ENCODE results near the gene ZBTB32. TPM values are rescaled to one million over a fixed set of nuclear protein-coding genes. Genes with fewer than 3 reads are reported as not detected.

The ZBTB32 gene
- total RNA-seq, 1 donor from 2014 or later, result 0.23 TPM

DNA sequence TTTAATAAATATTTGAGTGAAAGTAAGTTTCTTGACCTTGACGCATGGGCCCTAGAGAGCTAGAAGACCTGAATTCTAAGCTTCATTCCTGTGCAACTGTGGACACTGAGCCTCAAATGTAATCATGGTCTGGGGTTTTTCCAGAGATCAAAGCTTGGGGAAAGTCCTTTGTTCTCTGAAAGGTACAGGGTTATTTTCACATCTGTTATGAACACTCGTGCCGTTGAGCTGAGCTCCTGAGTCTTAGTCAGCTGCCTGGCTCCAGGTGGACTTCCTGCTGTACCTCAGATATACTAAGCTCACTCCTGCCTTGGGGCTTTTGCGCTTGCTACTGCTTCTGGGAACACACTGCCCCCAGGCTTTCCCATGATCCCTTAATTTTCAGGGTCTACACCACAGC, 7.5 kb upstream of the ZBTB32 start:
- intact Hi-C loops (cut with DNase I), result no loop called here
- peaks cover 1% of the 10 kb centered on the region for H3K4me1 ChIP-seq
- H3K27me3 ChIP-seq, result no peaks in the 10 kb centered on the region
- H3K9me3 ChIP-seq, result no peaks in the 10 kb centered on the region
- ATAC-seq, result no peak
- DNase-seq, result no peak
- H3K27ac ChIP-seq, result no peak overlapping the region
- no peaks in the 10 kb centered on the region for H3K36me3 ChIP-seq
- no peak overlapping the region for H3K4me3 ChIP-seq
- no peak for TF ChIP-seq CTCF (IDR thresholded peaks at IDR 0.05)

DNA sequence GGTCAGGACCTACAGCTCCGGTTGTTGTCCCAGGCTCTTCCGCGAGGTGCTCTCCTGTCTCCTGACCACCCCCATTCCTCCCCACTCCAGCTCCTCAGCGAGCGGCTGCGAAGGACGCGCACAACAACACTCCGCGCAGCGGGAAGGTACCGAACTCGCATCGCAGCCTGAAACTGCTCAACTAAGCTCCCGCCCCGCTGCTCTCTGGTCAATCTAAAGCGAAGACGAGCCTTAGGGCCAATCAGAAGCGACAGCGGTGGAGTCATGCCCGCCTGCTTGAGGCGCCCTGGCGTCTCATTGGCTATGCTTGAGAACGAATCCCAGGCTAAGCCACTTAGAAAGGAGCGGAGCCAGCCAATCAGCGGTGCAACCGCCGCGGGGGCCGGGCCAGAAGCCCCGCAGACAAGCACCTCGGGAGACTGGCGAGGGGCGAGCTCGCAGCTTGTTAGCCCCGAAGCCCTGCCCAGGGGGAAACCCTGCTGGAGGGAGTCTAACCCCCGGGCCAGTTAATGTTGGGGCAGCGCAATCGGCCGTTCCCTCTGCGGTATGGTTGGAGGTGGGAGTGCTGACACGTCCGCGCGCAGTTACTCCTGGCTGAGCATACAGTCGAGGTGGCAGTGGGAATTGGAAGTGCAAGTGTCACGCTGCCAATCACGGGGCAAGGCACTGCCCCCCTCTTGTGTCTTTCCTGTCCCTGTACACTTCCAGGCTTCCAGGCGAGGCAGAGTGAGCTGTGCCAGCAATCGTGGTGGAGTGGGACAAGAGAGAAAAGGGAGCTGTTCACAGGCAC, 1.9 kb upstream of the ZBTB32 start:
- peak overlapping the region; percentile 58 for H3K27ac ChIP-seq
- DNase-seq (peak; percentile 96), ATAC-seq (peak; percentile 99)
- H3K36me3 ChIP-seq, result no peaks in the 10 kb centered on the region
- TF ChIP-seq CTCF (IDR thresholded peaks at IDR 0.05), result no peak
- no peaks in the 10 kb centered on the region for H3K9me3 ChIP-seq
- peaks cover 12% of the 10 kb centered on the region for H3K4me1 ChIP-seq
- no peaks in the 10 kb centered on the region for H3K27me3 ChIP-seq
- H3K4me3 ChIP-seq, result peak overlapping the region; percentile 73
- intact Hi-C loops (cut with DNase I), result no loop called here

DNA sequence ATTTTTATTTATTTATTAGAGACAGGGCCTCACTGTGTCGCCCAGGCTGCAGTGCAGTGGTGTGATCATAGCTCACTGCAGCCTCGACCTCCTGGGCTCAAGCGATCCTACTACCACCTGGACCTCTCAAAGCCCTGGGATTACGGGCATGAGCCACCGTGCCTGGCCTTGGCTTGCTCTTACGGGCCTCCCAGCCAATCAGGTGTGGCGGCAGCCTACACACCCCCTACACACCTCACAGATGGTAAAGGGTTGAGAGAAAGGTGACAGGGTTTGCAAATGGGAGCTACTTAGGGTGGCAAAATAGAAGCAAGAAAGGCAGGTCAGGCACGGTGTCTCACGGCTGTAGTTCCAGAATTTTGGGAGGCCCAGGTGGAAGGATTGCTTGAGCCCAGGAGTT, 1.0 kb upstream of the ZBTB32 start:
- H3K9me3 ChIP-seq, result no peaks in the 10 kb centered on the region
- H3K4me3 ChIP-seq, result peak overlapping the region; percentile 73
- no peak overlapping the region for H3K27ac ChIP-seq
- TF ChIP-seq CTCF (IDR thresholded peaks at IDR 0.05), result no peak
- H3K36me3 ChIP-seq, result no peaks in the 10 kb centered on the region
- H3K27me3 ChIP-seq, result no peaks in the 10 kb centered on the region
- H3K4me1 ChIP-seq, result peaks cover 12% of the 10 kb centered on the region
- no peak for DNase-seq
- intact Hi-C loops (cut with DNase I), result no loop called here
- no peak for ATAC-seq

DNA sequence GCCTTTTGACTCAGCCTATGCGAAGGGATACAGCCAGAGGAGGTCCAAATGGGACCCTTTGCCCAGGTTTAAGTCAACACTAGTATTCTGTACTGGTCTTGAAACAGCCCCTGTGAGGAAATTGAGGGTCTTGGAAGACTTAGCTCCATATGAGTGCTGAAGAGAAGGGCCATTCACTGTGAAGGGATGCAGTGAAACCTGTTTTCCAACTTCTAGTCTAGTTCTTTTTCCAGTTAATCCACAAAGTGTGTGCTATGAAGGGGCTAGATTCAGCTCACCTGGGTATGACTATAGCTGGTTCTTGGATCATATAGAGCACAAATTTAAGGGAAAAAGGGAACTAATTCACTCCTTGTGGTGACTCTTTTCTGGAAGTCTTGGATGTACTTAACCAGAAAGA, 4.0 kb downstream of the ZBTB32 start:
- DNase-seq (no peak), ATAC-seq (no peak)
- Histone ChIP-seq H3K27ac (no peak overlapping the region), H3K4me1 (no peaks in the 10 kb centered on the region), H3K27me3 (no peaks in the 10 kb centered on the region), H3K4me3 (no peak overlapping the region), H3K9me3 (no peaks in the 10 kb centered on the region), H3K36me3 (no peaks in the 10 kb centered on the region)
- intact Hi-C loops (cut with DNase I), result no loop called here
- TF ChIP-seq CTCF (IDR thresholded peaks at IDR 0.05), result no peak

DNA sequence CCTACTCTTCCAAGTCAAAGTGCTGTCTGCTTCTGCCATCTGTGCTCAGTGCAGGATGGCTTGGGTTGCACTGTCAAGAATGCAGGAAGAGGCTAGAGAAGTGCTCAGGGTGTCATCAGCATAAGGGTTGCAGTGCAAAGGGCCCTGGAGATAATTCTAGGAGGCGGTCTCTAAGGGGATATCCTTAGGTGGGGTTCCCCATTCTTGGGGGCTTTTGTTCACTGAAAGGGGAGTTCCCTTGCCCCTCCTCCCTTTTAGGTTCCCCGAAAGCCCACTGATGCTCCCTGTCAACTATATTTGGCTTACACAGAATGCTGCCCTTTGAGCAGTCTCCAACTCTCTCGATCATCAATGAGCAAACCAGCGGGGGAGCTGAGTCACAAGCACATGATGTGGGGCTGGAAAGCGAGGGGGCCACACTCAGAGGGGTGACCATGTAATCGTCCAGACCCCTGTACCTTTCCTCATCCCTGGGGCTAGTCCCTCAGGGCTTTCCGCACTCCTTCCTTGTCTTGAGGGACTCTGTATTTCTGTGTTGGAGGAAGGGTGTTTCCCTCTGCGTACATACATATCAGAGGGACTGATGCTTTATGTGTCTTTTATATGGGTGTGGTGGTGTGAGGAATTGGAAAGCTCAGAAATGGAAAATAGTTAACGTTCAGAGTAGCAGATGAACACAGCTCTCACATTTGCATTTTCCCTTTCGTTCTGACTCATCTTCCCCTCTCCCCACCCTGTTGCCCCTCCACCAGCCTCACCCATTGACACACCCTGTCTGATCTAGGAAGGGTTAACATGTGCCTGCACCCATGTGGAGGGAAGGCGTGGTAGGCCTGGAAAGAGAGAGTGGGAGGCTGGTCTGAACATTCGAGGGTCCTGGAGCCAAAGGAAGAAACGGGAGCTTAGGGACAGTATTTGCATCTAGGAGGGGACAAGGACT, 6.7 kb downstream of the ZBTB32 start:
- DNase-seq (no peak), ATAC-seq (no peak)
- Histone ChIP-seq H3K27ac (no peak overlapping the region), H3K27me3 (no peaks in the 10 kb centered on the region), H3K4me3 (no peak overlapping the region), H3K9me3 (no peaks in the 10 kb centered on the region), H3K36me3 (no peaks in the 10 kb centered on the region), H3K4me1 (peaks cover 9% of the 10 kb centered on the region)
- intact Hi-C loops (cut with DNase I), result no loop called here
- TF ChIP-seq CTCF (IDR thresholded peaks at IDR 0.05), result no peak
